HL-60/S4 (cell line): ENCODE measurements around the gene UNC13C.

ENCODE experiments used
- in situ Hi-C: fragments of 300-500 bp; cut with MboI; formaldehyde crosslinking; loops from 2 replicates; pipeline ENCODE4 v1.14.3; 2022; ENCODE audit warnings: low sequenced_read_pairs

UNC13C gene

DNA sequence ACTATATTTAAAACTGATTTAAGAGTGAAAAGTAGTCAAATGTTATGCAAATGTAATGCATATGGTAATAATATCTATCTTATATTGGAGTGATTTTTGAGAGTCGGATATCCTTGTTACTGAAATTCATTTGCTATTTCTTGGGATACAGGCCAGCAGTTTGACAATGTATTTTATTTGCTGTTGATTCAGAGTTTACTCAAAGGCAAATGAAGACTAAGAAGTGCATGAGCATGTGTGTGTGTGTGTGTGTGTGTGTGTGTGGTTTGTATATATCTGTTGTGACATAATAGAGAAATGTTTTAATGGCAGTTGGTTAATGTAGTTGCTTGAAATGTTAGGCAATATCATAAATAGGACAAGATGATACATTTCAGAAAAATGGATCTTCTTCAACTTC is 39.0 kb downstream of the UNC13C start:
- in situ Hi-C loops: no loop called here

GRCh38 chr15:54017959-54018358 is 39.7 kb downstream of the UNC13C start:
- in situ Hi-C loops: no loop called here

DNA sequence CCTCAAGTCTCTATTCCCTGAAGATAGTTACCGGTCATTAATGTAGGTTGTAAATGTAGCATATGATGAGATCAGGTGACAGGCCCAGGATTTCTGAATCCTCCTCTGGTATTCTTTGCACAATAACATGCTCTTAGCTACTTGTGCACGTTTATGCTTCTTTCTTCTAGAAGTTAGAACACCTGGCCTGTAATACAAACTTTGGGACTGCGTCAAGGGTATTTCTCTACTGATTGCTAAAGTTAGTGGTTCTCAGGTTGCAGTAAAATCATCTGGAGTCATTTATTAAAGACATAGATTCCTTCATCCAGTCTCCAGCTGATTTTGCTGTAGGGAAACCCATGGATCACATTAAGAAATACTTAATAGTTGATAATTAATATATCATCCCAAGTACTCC is 48.0 kb downstream of the UNC13C start:
- in situ Hi-C loops: no loop called here

- in situ Hi-C loops: no loop called here
Measured at GRCh38 chr15:54026891-54027290, 48.6 kb downstream of the UNC13C start.

DNA sequence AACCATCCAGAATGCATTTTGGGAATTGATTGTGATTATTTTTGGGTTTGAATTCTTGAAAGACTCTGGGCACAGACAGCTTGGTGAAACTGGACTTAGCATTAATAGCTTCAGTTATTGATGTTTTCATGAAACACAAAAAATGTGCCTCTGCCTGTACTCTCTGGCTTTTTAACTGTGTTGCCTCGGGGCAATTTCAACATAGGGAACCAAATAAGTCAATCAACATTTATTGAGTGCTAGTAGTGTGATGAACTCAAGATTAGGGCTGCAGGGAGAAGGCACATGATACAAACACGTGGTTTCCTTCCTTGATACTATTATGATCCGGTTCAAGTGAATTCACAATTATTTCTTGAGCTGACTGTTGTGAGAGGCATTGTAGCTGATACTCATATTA is 50.8 kb downstream of the UNC13C start:
- in situ Hi-C loops: no loop called here

DNA sequence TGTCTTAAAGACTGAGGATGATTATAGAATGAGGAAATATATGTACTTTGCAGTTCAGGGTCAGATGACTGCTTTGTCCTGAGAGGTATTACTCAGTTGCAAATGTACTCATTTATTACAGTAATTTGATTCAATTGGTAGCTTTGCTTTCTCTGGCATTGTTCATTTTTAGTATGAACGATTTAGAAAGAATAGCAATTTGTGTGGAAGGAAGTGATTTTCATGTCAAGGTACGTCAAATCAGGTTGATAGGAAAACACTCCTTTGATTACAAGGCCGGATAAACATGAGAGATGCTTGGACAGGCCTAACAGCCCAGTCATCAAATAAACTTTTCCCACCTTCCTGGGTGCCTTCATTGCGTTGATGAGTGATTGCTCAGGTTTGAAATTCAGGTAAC is 53.8 kb downstream of the UNC13C start:
- in situ Hi-C loops: no loop called here

- in situ Hi-C loops: no loop called here
Measured at GRCh38 chr15:54033356-54033860, 55.2 kb downstream of the UNC13C start.

DNA sequence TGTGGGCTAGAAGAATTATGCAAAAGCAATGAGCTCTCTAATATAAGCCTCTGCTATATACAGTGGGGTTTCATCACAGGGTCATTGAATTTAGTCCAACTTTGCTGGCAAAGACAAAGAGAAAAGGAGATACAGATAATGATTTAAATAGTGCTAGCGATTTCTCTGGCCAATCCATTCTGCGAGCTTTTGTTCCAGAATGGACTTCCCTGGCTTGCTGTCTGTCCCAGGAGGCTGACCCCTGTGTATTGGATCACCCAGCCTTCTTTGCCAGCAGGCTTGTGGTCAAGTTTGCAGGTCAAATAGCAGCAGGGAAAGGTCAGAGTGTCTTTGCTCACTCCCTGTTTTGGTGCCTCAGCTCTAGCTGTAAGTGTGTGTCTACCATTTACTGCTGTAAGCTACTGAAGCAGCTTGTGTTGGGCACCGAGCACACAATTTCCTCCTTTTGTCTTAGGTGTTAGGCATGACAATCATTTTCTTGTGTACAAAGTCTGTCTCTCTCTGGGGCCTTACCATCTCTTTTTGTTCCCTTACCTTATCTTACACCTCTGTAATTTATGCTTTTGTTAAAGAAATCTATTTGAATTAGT is 55.7 kb downstream of the UNC13C start:
- in situ Hi-C loops: no loop called here

- in situ Hi-C loops: no loop called here
Measured at GRCh38 chr15:54035616-54036015, 57.4 kb downstream of the UNC13C start.

- in situ Hi-C loops: no loop called here
Measured at GRCh38 chr15:54045397-54045796, 67.2 kb downstream of the UNC13C start.

DNA sequence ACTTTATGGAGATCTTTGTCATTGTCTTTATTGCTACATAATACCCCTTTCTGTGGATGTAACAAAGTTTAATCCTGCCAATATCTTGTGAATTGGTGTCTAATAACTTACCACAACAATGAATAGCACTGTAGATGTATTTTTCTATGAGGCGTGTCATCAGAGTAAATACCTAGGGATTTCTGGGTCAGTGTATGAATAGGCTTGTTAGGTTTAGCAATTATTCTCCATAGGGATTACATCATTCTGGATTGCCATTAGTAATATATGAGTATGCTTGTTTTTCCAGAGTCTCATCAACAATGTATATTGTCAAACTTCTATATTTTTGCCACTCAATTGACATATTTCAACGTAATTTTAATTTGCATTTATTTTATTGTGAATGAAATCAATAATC is 67.9 kb downstream of the UNC13C start:
- in situ Hi-C loops: no loop called here

DNA sequence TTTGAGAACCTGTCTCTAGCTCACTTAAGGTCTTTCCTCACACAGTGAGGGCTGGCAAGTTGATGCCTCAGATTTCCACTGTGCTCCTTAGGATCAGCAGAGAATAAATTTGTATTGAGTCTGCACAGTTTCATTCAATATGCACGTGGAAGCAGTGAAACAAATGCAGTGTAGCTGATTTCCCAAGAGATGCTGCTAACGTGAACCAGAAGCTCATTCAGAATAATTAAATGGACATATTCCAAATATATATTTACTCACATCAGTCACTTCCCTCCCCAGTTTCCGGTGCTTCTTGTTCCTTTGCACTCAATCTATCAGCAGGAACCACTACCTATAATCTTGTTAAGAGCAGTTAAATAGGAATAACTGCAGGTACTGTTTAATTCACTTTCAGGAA is 86.1 kb downstream of the UNC13C start:
- in situ Hi-C loops: no loop called here

DNA sequence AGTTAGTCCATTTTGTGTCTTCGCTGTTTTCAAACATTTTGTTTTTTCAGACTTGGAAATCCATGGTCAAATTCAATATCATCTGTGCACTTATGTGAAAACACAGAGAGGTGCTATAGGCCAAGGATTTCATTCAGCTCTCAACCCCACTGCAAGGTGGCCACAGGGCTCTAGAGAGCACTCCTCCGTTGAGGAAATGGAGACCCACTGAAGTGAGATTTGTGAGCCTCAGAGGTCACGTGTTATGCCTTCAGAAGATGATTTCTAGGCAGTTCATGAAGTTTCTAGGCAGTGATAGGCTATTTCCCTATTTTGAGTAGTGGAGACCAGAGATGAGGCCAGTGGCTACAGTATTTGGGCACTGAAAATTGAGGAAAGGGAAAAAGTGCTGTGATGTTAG is 88.2 kb downstream of the UNC13C start:
- in situ Hi-C loops: no loop called here

DNA sequence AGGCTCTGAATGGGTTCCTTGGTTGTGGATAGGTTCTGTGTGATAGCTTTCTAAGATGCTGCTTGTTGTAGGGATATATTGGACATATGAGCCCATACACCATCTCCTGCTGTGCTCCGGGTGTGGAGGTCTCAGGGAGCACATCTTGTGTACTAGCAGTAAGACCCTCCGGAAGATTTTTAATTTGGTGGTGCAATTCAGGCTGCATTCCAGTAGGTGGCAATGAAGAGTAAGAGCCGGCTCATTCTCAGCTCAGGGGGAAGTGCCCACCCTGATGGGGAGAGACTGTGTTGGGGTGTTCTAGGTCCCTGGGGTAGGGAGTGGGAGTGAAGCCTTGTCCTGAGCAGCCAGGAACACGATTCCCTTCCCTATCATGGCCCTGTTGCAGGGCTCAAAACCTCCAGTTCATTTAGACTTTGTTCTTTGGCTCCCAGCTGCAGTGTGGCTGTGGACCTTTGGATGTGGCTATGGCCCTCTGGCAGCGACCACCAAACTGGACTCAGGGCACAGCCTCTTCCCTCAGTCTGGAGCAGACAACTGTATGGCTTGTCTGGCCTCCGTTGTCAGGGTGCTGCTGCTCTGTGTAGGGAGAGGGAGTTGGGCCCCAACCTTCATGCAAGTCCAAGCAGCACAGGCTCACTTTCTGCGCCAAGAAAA is 104.7 kb downstream of the UNC13C start:
- in situ Hi-C loops: no loop called here

- in situ Hi-C loops: no loop called here
Measured at GRCh38 chr15:54083501-54083900, 105.3 kb downstream of the UNC13C start.

DNA sequence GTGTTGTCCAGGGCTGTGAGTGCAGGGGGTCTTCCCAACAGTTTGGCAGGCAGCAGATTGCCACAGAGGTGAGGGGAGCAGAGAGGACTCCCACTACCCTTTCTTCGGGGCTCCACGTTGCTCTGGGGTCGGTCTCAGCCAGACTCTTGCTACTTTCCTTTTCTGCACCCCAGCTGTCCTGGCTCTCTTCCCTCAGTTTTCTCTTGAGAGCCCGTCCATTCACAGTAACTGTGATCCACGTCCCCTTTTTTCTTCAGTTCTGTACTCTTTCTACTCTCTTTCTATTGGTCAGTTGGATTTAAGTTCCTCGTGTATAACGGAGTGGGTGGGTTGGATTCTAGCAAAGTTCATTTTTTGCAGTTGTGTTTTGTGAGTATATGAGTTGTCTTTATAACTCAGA is 105.8 kb downstream of the UNC13C start:
- in situ Hi-C loops: no loop called here

GRCh38 chr15:54088837-54089236 is 110.6 kb downstream of the UNC13C start:
- in situ Hi-C loops: no loop called here

DNA sequence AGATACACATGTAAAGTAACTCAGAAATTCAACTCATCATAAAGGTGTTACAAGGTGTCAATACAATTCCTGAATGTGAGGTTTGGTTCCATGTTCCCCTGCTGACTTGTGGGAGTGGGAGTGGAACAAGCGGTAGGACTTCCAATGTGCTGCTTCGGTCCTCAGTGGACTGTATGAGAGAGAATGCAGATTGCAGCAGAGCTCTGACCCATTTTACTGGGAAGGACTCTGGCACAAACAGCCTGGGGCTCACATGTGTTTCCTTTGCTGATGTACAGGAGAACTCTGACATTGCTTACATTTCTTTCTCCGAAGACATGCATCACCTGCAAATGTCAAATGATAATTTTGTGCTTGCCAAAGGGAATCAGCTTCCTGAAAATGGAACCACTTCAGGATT is 111.5 kb downstream of the UNC13C start:
- in situ Hi-C loops: no loop called here

- in situ Hi-C loops: no loop called here
Measured at GRCh38 chr15:54091651-54092050, 113.4 kb downstream of the UNC13C start.

DNA sequence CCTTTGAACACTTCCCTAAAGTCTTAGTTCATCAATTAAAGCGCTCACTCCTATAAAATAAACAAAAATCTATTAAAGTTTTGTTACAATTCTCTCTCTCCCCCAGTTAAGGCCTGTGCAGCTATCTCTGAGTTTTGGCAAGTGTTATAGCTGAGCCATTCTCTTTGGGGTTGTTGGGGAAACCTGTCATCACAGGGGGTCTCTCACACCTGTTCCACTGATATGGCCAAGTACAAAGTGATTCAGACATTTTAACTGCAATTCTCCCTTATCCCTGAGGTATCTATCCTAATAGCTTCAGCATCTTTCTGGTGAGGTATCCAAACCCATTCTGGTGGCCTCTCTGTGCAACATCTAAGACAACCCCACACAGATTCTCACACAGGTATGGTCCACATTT is 116.4 kb downstream of the UNC13C start:
- in situ Hi-C loops: no loop called here

GRCh38 chr15:54097019-54097418 is 118.8 kb downstream of the UNC13C start:
- in situ Hi-C loops: no loop called here

- in situ Hi-C loops: no loop called here
Measured at GRCh38 chr15:54099010-54099409, 120.8 kb downstream of the UNC13C start.
